Caco-2 (cell line): ENCODE data around the gene EBF3. TPM values are rescaled to one million over a fixed set of nuclear protein-coding genes. Genes with fewer than 3 reads are reported as not detected.

Experiments used
- BruUV-seq: library from RNA; stranded (reverse); fragments of 400-500 nt; replicated peaks from 2 replicates; lab custom pipeline; 2021; lab: Mats Ljungman, UMichigan
- CTCF ChIA-PET: fragments of 300-600 bp; sonication (Branson Sonifier 250); formaldehyde crosslinking; loops from one replicate; lab custom pipeline; 2022; ENCODE audit warnings: antibody characterized with exemption; lab: Charles Lee
- POLR2A ChIA-PET: fragments of 300-600 bp; sonication (Branson Sonifier 250); formaldehyde crosslinking; loops from one replicate; lab custom pipeline; 2022; ENCODE audit warnings: antibody characterized with exemption; lab: Charles Lee
- DNase-seq, 2 experiments: peaks; one replicate each; pipeline versions ENCODE4 v3.0.0 to v3.0.0-alpha.2; 2020 to 2022
- H3K27me3 ChIP-seq: replicated peaks from 2 replicates; pipeline ENCODE4 v1.6.0; 2011; ENCODE audit warnings: low read length; ENCODE audit not compliant: control insufficient read depth, insufficient read depth
- H3K36me3 ChIP-seq: 2 replicates; pipeline ENCODE4 v1.5.1; 2011; ENCODE audit warnings: low read length; ENCODE audit not compliant: control insufficient read depth, insufficient read depth
- H3K4me1 ChIP-seq: fragments of 250-450 bp; sonication (Bioruptor Pico); 2 replicates; pipeline ENCODE4 v1.5.1; 2020; ENCODE audit warnings: mild to moderate bottlenecking
- H3K4me3 ChIP-seq: 2 replicates; pipeline ENCODE4 v1.5.1; 2011; ENCODE audit warnings: low read depth, mild to moderate bottlenecking, control low read depth, low read length
- H3K9me3 ChIP-seq: fragments of 250-450 bp; sonication (Bioruptor Pico); 2 replicates; pipeline ENCODE4 v1.5.1; 2020; ENCODE audit warnings: mild to moderate bottlenecking, moderate library complexity
- H3K27ac Mint-ChIP-seq: one replicate; pipeline ENCODE4 v1.8.0; 2022; ENCODE audit warnings: mixed read lengths; ENCODE audit not compliant: unreplicated experiment
- H3K27me3 Mint-ChIP-seq: one replicate; pipeline ENCODE4 v1.8.0; 2022; ENCODE audit warnings: mixed read lengths; ENCODE audit not compliant: insufficient read depth, unreplicated experiment
- H3K36me3 Mint-ChIP-seq: one replicate; pipeline ENCODE4 v1.8.0; 2022; ENCODE audit warnings: mild to moderate bottlenecking, mixed read lengths; ENCODE audit not compliant: insufficient read depth, unreplicated experiment
- H3K4me1 Mint-ChIP-seq: one replicate; pipeline ENCODE4 v1.8.0; 2022; ENCODE audit warnings: low read depth, mixed read lengths; ENCODE audit not compliant: unreplicated experiment
- H3K4me3 Mint-ChIP-seq: one replicate; pipeline ENCODE4 v1.8.0; 2022; ENCODE audit warnings: mild to moderate bottlenecking, moderate library complexity, mixed read lengths; ENCODE audit not compliant: unreplicated experiment
- H3K9me3 Mint-ChIP-seq: one replicate; pipeline ENCODE4 v1.8.0; 2022; ENCODE audit warnings: mixed read lengths; ENCODE audit not compliant: unreplicated experiment
- intact Hi-C: fragments of 100-400 bp; cut with micrococcal nuclease; formaldehyde crosslinking; loops from one replicate; pipeline ENCODE4 v1.10.0; 2022; ENCODE audit not compliant: unreplicated experiment
- total RNA-seq: library from RNA; stranded (reverse); gene quantifications from 2 replicates; pipeline ENCODE4 v1.2.3, GENCODE V29; 2022
- TF ChIP-seq, protein P1 (sequence below), 2 experiments: fragments of 200-600 bp in 1 of 2; IDR thresholded peaks; 1 replicate in 1 of 2; 2 replicates in 1 of 2; pipeline versions ENCODE4 v1.5.1 to v1.8.0; 2011 to 2022; ENCODE audit warnings: antibody characterized with exemption in 1 of 2, control low read depth in 1 of 2, inconsistent platforms in 1 of 2, low read depth in 1 of 2, low read length in 1 of 2, mild to moderate bottlenecking in 1 of 2, moderate library complexity in 1 of 2; ENCODE audit not compliant: insufficient read depth in 1 of 2, severe bottlenecking in 1 of 2, unreplicated experiment in 1 of 2

The EBF3 gene
- total RNA-seq, 1 experiment from 2014 or later, result 0.79 TPM

DNA sequence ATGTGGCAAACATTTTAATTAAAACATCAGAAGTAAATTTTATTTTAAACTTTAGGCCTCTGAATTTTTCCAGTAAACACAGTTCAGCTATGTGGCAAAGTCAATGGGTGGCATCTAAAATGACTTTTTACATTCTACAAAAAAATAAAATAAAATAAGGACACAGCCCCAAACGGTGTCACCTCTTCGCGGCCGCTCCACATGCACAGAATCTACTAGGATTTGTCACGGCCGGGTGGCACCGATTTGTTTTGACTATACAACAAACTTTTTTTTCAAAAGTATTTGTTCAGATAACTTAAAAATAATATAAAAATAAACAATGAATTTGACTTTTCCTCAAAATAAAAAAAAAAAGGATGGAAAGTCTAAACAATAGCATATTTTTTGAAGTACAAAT, 127.8 kb downstream of the EBF3 start:
- no TSS peak for BruUV-seq
- intact Hi-C loops, result no loop called here
- no peaks in the 10 kb centered on the region for H3K36me3 Mint-ChIP-seq
- H3K4me3 ChIP-seq, result no peak overlapping the region
- H3K36me3 ChIP-seq, result no peaks in the 10 kb centered on the region
- DNase-seq, result no peak
- H3K4me3 Mint-ChIP-seq, result no peak overlapping the region
- H3K27me3 Mint-ChIP-seq, result peaks cover 8% of the 10 kb centered on the region
- ChIA-PET CTCF (interaction anchor here (0.6 kb wide), 1 partner anchor 40 kb away, joined by 3 read pairs; no protein-coding TSS in a partner anchor), POLR2A (no interaction called here)
- H3K4me1 ChIP-seq, result no peaks in the 10 kb centered on the region
- peaks cover 2% of the 10 kb centered on the region; the same call in 1 of the 2 replicates for H3K27me3 ChIP-seq
- H3K27ac Mint-ChIP-seq, result no peak overlapping the region
- H3K4me1 Mint-ChIP-seq, result no peaks in the 10 kb centered on the region
- H3K9me3 Mint-ChIP-seq, result no peaks in the 10 kb centered on the region
- TF ChIP-seq, protein P1, sequence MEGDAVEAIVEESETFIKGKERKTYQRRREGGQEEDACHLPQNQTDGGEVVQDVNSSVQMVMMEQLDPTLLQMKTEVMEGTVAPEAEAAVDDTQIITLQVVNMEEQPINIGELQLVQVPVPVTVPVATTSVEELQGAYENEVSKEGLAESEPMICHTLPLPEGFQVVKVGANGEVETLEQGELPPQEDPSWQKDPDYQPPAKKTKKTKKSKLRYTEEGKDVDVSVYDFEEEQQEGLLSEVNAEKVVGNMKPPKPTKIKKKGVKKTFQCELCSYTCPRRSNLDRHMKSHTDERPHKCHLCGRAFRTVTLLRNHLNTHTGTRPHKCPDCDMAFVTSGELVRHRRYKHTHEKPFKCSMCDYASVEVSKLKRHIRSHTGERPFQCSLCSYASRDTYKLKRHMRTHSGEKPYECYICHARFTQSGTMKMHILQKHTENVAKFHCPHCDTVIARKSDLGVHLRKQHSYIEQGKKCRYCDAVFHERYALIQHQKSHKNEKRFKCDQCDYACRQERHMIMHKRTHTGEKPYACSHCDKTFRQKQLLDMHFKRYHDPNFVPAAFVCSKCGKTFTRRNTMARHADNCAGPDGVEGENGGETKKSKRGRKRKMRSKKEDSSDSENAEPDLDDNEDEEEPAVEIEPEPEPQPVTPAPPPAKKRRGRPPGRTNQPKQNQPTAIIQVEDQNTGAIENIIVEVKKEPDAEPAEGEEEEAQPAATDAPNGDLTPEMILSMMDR (IDR thresholded peaks at IDR 0.05; ENCODE audit: insufficient read depth in 1 of 2, low read depth in 1 of 2, low read length in 1 of 2, severe bottlenecking in 1 of 2, unreplicated experiment in 1 of 2), result no peak
- no peaks in the 10 kb centered on the region for H3K9me3 ChIP-seq

DNA sequence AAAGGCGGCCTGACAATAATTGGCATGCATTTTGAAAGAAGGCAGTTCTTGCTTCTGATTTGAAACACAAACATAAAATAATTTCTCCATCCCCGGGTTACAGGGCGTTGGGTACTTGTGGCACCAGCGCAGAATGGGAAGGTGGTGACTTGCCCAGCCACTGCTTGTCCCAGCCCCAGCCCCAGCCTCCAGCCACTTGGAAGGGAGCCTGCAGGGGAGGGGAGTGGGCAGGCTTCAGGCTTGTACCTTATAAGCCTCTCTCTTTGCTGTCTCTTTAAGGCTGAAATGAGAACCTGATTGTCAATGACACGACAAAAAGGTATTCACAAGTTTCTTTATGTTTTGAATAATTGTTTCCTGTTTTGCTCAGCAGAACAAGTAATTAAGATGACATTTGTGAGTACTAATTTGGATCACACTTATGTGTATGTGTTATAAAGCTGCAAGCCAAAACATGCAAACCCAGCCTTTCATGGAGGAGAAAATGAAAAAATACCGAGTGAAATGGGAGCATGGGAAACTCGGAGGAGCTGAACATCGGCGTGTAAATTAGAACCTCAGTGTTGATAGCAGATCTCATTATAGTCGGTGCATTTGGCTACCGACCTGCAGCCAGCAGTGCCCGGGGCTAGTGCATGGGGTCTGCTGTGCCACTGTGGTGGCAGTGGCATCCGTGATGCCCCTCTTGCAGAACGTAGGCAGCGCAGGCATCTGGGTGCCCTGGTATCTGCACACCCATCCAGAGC, 129.9 kb downstream of the EBF3 start:
- BruUV-seq, result no TSS peak
- TF ChIP-seq, protein P1 (IDR thresholded peaks at IDR 0.05; ENCODE audit: insufficient read depth in 1 of 2, low read depth in 1 of 2, low read length in 1 of 2, severe bottlenecking in 1 of 2, unreplicated experiment in 1 of 2), result no peak
- ChIA-PET POLR2A (no interaction called here), CTCF (interaction anchor here (1.0 kb wide), 1 partner anchor 19 kb away, joined by 3 read pairs; no protein-coding TSS in a partner anchor)
- intact Hi-C loops, result no loop called here
- H3K9me3 ChIP-seq, result no peaks in the 10 kb centered on the region
- no peaks in the 10 kb centered on the region for H3K36me3 Mint-ChIP-seq
- H3K9me3 Mint-ChIP-seq, result no peaks in the 10 kb centered on the region
- no peaks in the 10 kb centered on the region for H3K4me1 Mint-ChIP-seq
- no peaks in the 10 kb centered on the region for H3K36me3 ChIP-seq
- H3K4me3 ChIP-seq, result no peak overlapping the region
- H3K4me1 ChIP-seq, result no peaks in the 10 kb centered on the region
- no peak overlapping the region for H3K4me3 Mint-ChIP-seq
- H3K27me3 ChIP-seq, result peaks cover 2% of the 10 kb centered on the region; the same call in 1 of the 2 replicates
- peaks cover 8% of the 10 kb centered on the region for H3K27me3 Mint-ChIP-seq
- no peak overlapping the region for H3K27ac Mint-ChIP-seq
- DNase-seq, result no peak

DNA sequence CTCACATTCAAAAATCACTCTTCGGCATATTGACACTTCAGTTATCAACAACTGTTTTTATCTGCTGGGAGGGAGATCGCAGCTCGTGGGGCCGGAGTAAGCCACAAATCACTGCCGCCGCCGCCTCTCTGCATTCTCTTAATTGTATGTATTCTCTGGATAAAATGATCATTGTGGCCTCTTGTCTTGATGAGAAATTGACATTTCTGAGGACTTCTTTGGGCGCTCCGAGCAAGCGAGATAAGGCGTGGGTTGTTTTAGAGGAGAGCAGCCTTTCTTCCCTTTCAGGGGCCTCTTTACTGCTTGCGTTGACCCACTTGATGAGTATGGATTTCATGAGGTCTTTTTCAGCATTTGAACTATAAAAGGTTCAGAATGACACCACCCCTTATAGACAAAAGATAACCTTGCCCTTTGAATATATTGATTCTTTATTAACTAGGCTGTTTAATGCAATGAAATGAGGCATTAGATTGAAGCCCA, 130.6 kb downstream of the EBF3 start:
- intact Hi-C loops, result no loop called here
- no peak overlapping the region for H3K27ac Mint-ChIP-seq
- DNase-seq, result no peak
- POLR2A ChIA-PET, result no interaction called here
- TF ChIP-seq, protein P1 (IDR thresholded peaks at IDR 0.05; ENCODE audit: insufficient read depth in 1 of 2, low read depth in 1 of 2, low read length in 1 of 2, severe bottlenecking in 1 of 2, unreplicated experiment in 1 of 2), result no peak
- H3K4me1 Mint-ChIP-seq, result no peaks in the 10 kb centered on the region
- H3K9me3 ChIP-seq, result no peaks in the 10 kb centered on the region
- H3K4me3 ChIP-seq, result no peak overlapping the region
- no TSS peak for BruUV-seq
- H3K9me3 Mint-ChIP-seq, result no peaks in the 10 kb centered on the region
- peaks cover 2% of the 10 kb centered on the region; the same call in 1 of the 2 replicates for H3K27me3 ChIP-seq
- CTCF ChIA-PET, result no interaction called here
- H3K27me3 Mint-ChIP-seq, result peaks cover 8% of the 10 kb centered on the region
- no peaks in the 10 kb centered on the region for H3K36me3 Mint-ChIP-seq
- no peaks in the 10 kb centered on the region for H3K4me1 ChIP-seq
- H3K36me3 ChIP-seq, result no peaks in the 10 kb centered on the region
- H3K4me3 Mint-ChIP-seq, result no peak overlapping the region
